K562 (cell line): Measurements from ENCODE around the gene GALNT18. TPM values are rescaled to one million over a fixed set of nuclear protein-coding genes. Genes with fewer than 3 reads are reported as not detected.

Experiments
- ATAC-seq: fragments of 200-7000 bp; cut with Tn5 transposase; 3 replicates; pipeline ENCODE4 v1.9.1; 2020; ENCODE audit warnings: moderate library complexity
- BruUV-seq: library from RNA; stranded (reverse); fragments of 400-500 nt; replicated peaks from 2 replicates; lab custom pipeline; 2021; lab: Mats Ljungman, UMichigan
- CTCF ChIA-PET: fragments of 300-600 bp; formaldehyde crosslinking; extraction: SDS; loops from one replicate; lab custom pipeline; 2021; ENCODE audit warnings: low intra/inter-chr PET ratio; lab: Yijun Ruan, JAX
- POLR2A ChIA-PET: fragments of 300-600, 350-650 bp; sonication (Branson Sonifier 250); formaldehyde crosslinking; extraction: SDS; loops from one replicate; lab custom pipeline; 2021; ENCODE audit warnings: antibody characterized with exemption, inconsistent platforms; lab: Yijun Ruan, JAX
- DNase-seq, 4 experiments: peaks; one replicate each; pipeline versions ENCODE4 v3.0.0 to v3.0.0-alpha.2; 2011 to 2018; ENCODE audit warnings: low spot score in 3 of 4, mixed read lengths in 3 of 4; ENCODE audit errors: extremely low read depth in 1 of 4
- FAIRE-seq: peaks from 2 replicates; lab custom pipeline; 2011; peaks lifted over from hg19 to GRCh38; lab: Jason Lieb, UNC
- H2AFZ ChIP-seq: 2 replicates; pipeline ENCODE4 v1.6.0; 2011; ENCODE audit warnings: low read depth, low read length, control low read depth, inconsistent platforms
- H3K27ac ChIP-seq: fragments of 200-600 bp; 3 replicates; pipeline ENCODE4 v1.8.0; 2011; ENCODE audit warnings: low read depth, mild to moderate bottlenecking, control low read depth, inconsistent platforms, low read length, moderate library complexity, mixed read lengths; ENCODE audit errors: extremely low read depth
- H3K27me3 ChIP-seq, 2 experiments: fragments of 300-600 bp in 1 of 2; 2 replicates in 1 of 2; 3 replicates in 1 of 2; pipeline versions ENCODE4 v1.6.0 to v1.8.0; 2011; ENCODE audit warnings: inconsistent platforms in 2 of 2, low read length in 2 of 2, mild to moderate bottlenecking in 1 of 2, mixed read lengths in 1 of 2, moderate library complexity in 1 of 2; ENCODE audit not compliant: control insufficient read depth in 2 of 2, insufficient read depth in 2 of 2
- H3K36me3 ChIP-seq: fragments of 300-600 bp; 3 replicates; pipeline ENCODE4 v1.8.0; 2011; ENCODE audit warnings: mild to moderate bottlenecking, low read length, inconsistent platforms; ENCODE audit not compliant: control insufficient read depth, insufficient read depth
- H3K4me1 ChIP-seq, 2 experiments: fragments of 200-600 bp in 1 of 2; replicated peaks in 1 of 2; 2 replicates in 1 of 2; 3 replicates in 1 of 2; pipeline versions ENCODE4 v1.5.1 to v1.8.0; 2011; ENCODE audit warnings: inconsistent platforms in 2 of 2, low read length in 2 of 2, mild to moderate bottlenecking in 1 of 2, mixed read lengths in 1 of 2, moderate library complexity in 1 of 2; ENCODE audit not compliant: control insufficient read depth in 2 of 2, insufficient read depth in 2 of 2
- H3K4me2 ChIP-seq: 2 replicates; pipeline ENCODE4 v1.6.1; 2011; ENCODE audit warnings: low read length, control low read depth, inconsistent platforms, mixed read lengths; ENCODE audit not compliant: insufficient read depth
- H3K4me3 ChIP-seq: fragments of 200-600 bp; sonication (generic), shearing (Covaris generic); 2 replicates; pipeline ENCODE4 v1.5.1; 2016; ENCODE audit warnings: control low read depth, inconsistent platforms
- H3K79me2 ChIP-seq: fragments of 200-600 bp; 3 replicates; pipeline ENCODE4 v1.8.0; 2011; ENCODE audit warnings: low read length, inconsistent platforms; ENCODE audit not compliant: control insufficient read depth, insufficient read depth
- H3K9ac ChIP-seq, 2 experiments: 2 replicates each; pipeline versions ENCODE4 v1.6.0 to v1.6.1; 2011; ENCODE audit warnings: low read depth in 2 of 2, low read length in 2 of 2, control low read depth in 1 of 2, inconsistent platforms in 1 of 2, mild to moderate bottlenecking in 1 of 2, mixed read lengths in 1 of 2; ENCODE audit not compliant: insufficient read depth in 1 of 2
- H3K9me1 ChIP-seq: one replicate; pipeline ENCODE4 v1.6.0; 2011; ENCODE audit warnings: inconsistent platforms, mild to moderate bottlenecking, low read length, moderate library complexity; ENCODE audit not compliant: control insufficient read depth, insufficient read depth
- H3K9me3 ChIP-seq: replicated peaks from 2 replicates; pipeline ENCODE4 v1.5.1; 2011; ENCODE audit warnings: low read depth, low read length, inconsistent platforms; ENCODE audit not compliant: control insufficient read depth, insufficient read depth
- H4K20me1 ChIP-seq: replicated peaks from 2 replicates; pipeline ENCODE4 v1.6.1; 2011; ENCODE audit warnings: low read length, inconsistent platforms, mixed read lengths; ENCODE audit not compliant: control insufficient read depth, insufficient read depth
- ATF4 ChIP-seq: fragments of 450-650 bp; formaldehyde crosslinking; IDR thresholded peaks from 2 replicates; pipeline ENCODE4 v1.4.0; 2022; ENCODE audit warnings: mild to moderate bottlenecking, moderate library complexity
- BCLAF1 ChIP-seq, 2 experiments: fragments of 450-650 bp in 1 of 2; IDR thresholded peaks; 2 replicates each; pipeline ENCODE4 v1.6.1; 2011 to 2017; ENCODE audit warnings: low read depth in 2 of 2, antibody characterized with exemption in 1 of 2, borderline replicate concordance in 1 of 2, low read length in 1 of 2, mild to moderate bottlenecking in 1 of 2, mixed read lengths in 1 of 2; ENCODE audit not compliant: control insufficient read depth in 1 of 2
- FOS ChIP-seq: IDR thresholded peaks from 3 replicates; pipeline ENCODE4 v1.6.1; 2011; ENCODE audit not compliant: insufficient read length; ENCODE audit errors: extremely low read depth
- HDAC1 ChIP-seq, 2 experiments: fragments of 450-650 bp; IDR thresholded peaks; 2 replicates each; pipeline ENCODE4 v1.6.1; 2016 to 2017; ENCODE audit warnings: inconsistent platforms in 1 of 2, mild to moderate bottlenecking in 1 of 2, moderate library complexity in 1 of 2
- L3MBTL2 ChIP-seq: fragments of 450-650 bp; IDR thresholded peaks from 2 replicates; pipeline ENCODE4 v1.6.1; 2016; ENCODE audit warnings: mild to moderate bottlenecking, moderate library complexity
- MCM5 ChIP-seq: fragments of 450-650 bp; IDR thresholded peaks from 2 replicates; pipeline ENCODE4 v1.6.1; 2016; ENCODE audit warnings: low read depth
- MYBL2 ChIP-seq, 2 experiments: fragments of 450-650 bp in 1 of 2; sonication (generic) in 1 of 2; formaldehyde crosslinking in 1 of 2; IDR thresholded peaks; 2 replicates each; pipeline versions ENCODE4 v1.6.1 to v1.8.1; 2017 to 2022; ENCODE audit warnings: borderline replicate concordance in 1 of 2, inconsistent platforms in 1 of 2, low read depth in 1 of 2, mild to moderate bottlenecking in 1 of 2, missing genetic modification reagents in 1 of 2, moderate library complexity in 1 of 2
- NONO ChIP-seq, 2 experiments: fragments of 200-400 bp in 1 of 2; fragments of 450-650 bp in 1 of 2; formaldehyde crosslinking in 1 of 2; IDR thresholded peaks; 2 replicates each; pipeline ENCODE4 v1.6.1; 2017; ENCODE audit warnings: low read depth in 2 of 2, mild to moderate bottlenecking in 2 of 2, moderate library complexity in 2 of 2, low read length in 1 of 2
- RBM22 ChIP-seq: fragments of 200-400 bp; formaldehyde crosslinking; IDR thresholded peaks from 2 replicates; pipeline ENCODE4 v1.6.1; 2018; ENCODE audit warnings: low read length, low read depth; ENCODE audit not compliant: poor library complexity, severe bottlenecking
- SMAD3 ChIP-seq: fragments of 450-650 bp; formaldehyde crosslinking; conservative IDR thresholded peaks from 2 replicates; pipeline ENCODE4 v1.4.0; 2020; ENCODE audit warnings: mild to moderate bottlenecking
- TRIM28 ChIP-seq: fragments of 450-650 bp; IDR thresholded peaks from 2 replicates; pipeline ENCODE4 v1.6.1; 2017
- YBX1 ChIP-seq: fragments of 450-650 bp; IDR thresholded peaks from 2 replicates; pipeline ENCODE4 v1.7.1; 2016; ENCODE audit warnings: mild to moderate bottlenecking
- ZBTB1 ChIP-seq: sonication (generic); formaldehyde crosslinking; IDR thresholded peaks from 2 replicates; pipeline ENCODE4 v1.8.1; 2023; ENCODE audit warnings: missing genetic modification reagents, low read depth, mild to moderate bottlenecking, borderline replicate concordance
- ZHX1 ChIP-seq: fragments of 150-350 bp; conservative IDR thresholded peaks from 2 replicates; pipeline ENCODE4 v1.6.1; 2014; ENCODE audit warnings: low read length
- ZNF408 ChIP-seq: fragments of 250-450 bp; sonication (Bioruptor Pico); IDR thresholded peaks from 2 replicates; pipeline ENCODE4 v1.4.0; 2020; ENCODE audit warnings: low read depth, mild to moderate bottlenecking, moderate library complexity
- WGBS: fragments of 100-300 bp; shearing (Covaris generic); methylation state at CpG from one replicate; pipeline ENCODE4 v1.1.6; 2016; ENCODE audit warnings: low coverage, mixed read lengths; ENCODE audit not compliant: insufficient coverage; ENCODE audit errors: missing lambda C conversion rate; 5-methylcytosine and 5-hydroxymethylcytosine counted together
- in situ Hi-C: fragments of 300-500 bp; cut with MboI; formaldehyde crosslinking; loops from 4 replicates; pipeline ENCODE4 v1.15.0; 2018; ENCODE audit warnings: inconsistent platforms, mixed read lengths
- intact Hi-C: fragments of 100-400 bp; cut with micrococcal nuclease; formaldehyde crosslinking; loops from 2 replicates; pipeline ENCODE4 v1.14.2; 2022
- polyA plus RNA-seq, 8 experiments: library from polyadenylated mRNA; depleted of rRNA in 4 of 8; stranded (reverse) in 5 of 8; unstranded in 3 of 8; fragments of >200 nt; fragmentation: Nextera tagmentation in 2 of 8; fragmentation: Illumina TruSeq in 1 of 8; extraction: Ambion mirVana in 2 of 8; extraction: Trizol in 1 of 8; gene quantifications; 2 replicates each; pipeline versions ENCODE4 v1.2.1 to v1.2.3, GENCODE V29; 2011 to 2014; ENCODE audit warnings: inconsistent platforms in 1 of 8, missing spikeins in 1 of 8
- total RNA-seq, 7 experiments: library from RNA; depleted of rRNA in 6 of 7; stranded (reverse); fragments of >200 nt in 6 of 7; fragmentation: Illumina TruSeq in 2 of 7; extraction: Trizol in 2 of 7; gene quantifications; 2 replicates each; pipeline versions ENCODE4 v1.2.1 to v1.2.3, GENCODE V29; 2011 to 2021; ENCODE audit warnings: low replicate concordance in 1 of 7

Gene GALNT18
- total and polyA plus RNA-seq, 9 of the 15 experiments (the other 6 are each of a cell fraction or from before 2014, with no cell fraction given), result not detected

- no peak for TF ChIP-seq ZHX1
- TF ChIP-seq RBM22, result no peak
- no peak for TF ChIP-seq ATF4
These were observed 18.3 kb upstream of the GALNT18 start (continued) for GRCh38 chr11:11640152-11640551.

- H3K79me2 ChIP-seq, result no peaks in the 10 kb centered on the region
- intact Hi-C loops, result no loop called here
- no peak for ATAC-seq
- TF ChIP-seq FOS (no peak), HDAC1 (IDR thresholded peaks at IDR 0.05) (no peak), L3MBTL2 (no peak), TRIM28 (no peak), BCLAF1 (IDR thresholded peaks at IDR 0.05; ENCODE audit: borderline replicate concordance in 1 of 2, control insufficient read depth in 1 of 2, low read depth in 2 of 2, low read length in 1 of 2) (no peak), ZNF408 (CRISPR knock-in tag) (no peak), NONO (IDR thresholded peaks at IDR 0.05; ENCODE audit: low read depth in 2 of 2, low read length in 1 of 2) (no peak), YBX1 (no peak), ZBTB1 (no peak), MYBL2 (IDR thresholded peaks at IDR 0.05; ENCODE audit: low read depth) (no peak), MYBL2 (CRISPR knock-in tag; IDR thresholded peaks at IDR 0.05; ENCODE audit: borderline replicate concordance) (no peak), MCM5 (no peak), SMAD3 (no peak)
These were observed 14.9 kb upstream of the GALNT18 start for GRCh38 chr11:11636671-11637070.

More at GRCh38 chr11:11636671-11637070, 14.9 kb upstream of the GALNT18 start:
- H3K4me2 ChIP-seq, result no peak overlapping the region
- FAIRE-seq, result no peak
- H3K9ac ChIP-seq, result no peak overlapping the region
- ChIA-PET POLR2A (interaction anchor here (1.0 kb wide), 1 partner anchor 15 kb away, joined by 3 read pairs; the partner anchor contains the start of gene GALNT18), CTCF (no interaction called here)
- no TSS peak for BruUV-seq
- H2AFZ ChIP-seq, result no peak overlapping the region
- no peaks in the 10 kb centered on the region for H3K9me1 ChIP-seq
- H4K20me1 ChIP-seq, result no peaks in the 10 kb centered on the region
- in situ Hi-C loops, result no loop called here
- no peak overlapping the region for H3K4me3 ChIP-seq
- WGBS, result 0% methylated on average over 3 of the region's 3 CpGs
- peaks cover 2 to 11% of the 10 kb centered on the region in 2 experiments; a peak in 2 of 5 replicates for H3K27me3 ChIP-seq
- no peaks in the 10 kb centered on the region for H3K36me3 ChIP-seq
- no peak overlapping the region for H3K27ac ChIP-seq
- H3K4me1 ChIP-seq, result no peaks in the 10 kb centered on the region
- DNase-seq, result no peak
- H3K9me3 ChIP-seq, result no peaks in the 10 kb centered on the region
